Astrocyte of the spinal cord (primary cell): ENCODE results near the gene SH3BP4.

Experiments used
- DNase-seq: peaks from one replicate; pipeline ENCODE4 v3.0.0; 2011; ENCODE audit warnings: low read depth, low spot score
- H3K4me3 ChIP-seq: 2 replicates; pipeline ENCODE4 v1.5.1; 2011; ENCODE audit warnings: low read depth, mild to moderate bottlenecking, low read length, moderate library complexity
- CTCF ChIP-seq: IDR thresholded peaks from 2 replicates; pipeline ENCODE4 v1.5.1; 2012; ENCODE audit warnings: low read depth, mild to moderate bottlenecking, low read length, inconsistent platforms
- in situ Hi-C: cut with HindIII; loops from 2 replicates; pipeline ENCODE4 v1.10.0; 2017; ENCODE audit warnings: low sequenced_read_pairs

SH3BP4 gene

GRCh38 chr2:234964631-234965461 is 13.0 kb downstream of the SH3BP4 start:
- TF ChIP-seq CTCF = no peak
- in situ Hi-C loops = no loop called here
- no peak for DNase-seq
- H3K4me3 ChIP-seq = no peak overlapping the region

- no peak for DNase-seq
- no peak overlapping the region for H3K4me3 ChIP-seq
- in situ Hi-C loops = no loop called here
- no peak for TF ChIP-seq CTCF
Observed at GRCh38 chr2:234966340-234966739, 14.5 kb downstream of the SH3BP4 start.

GRCh38 chr2:234967201-234967869 is 15.5 kb downstream of the SH3BP4 start:
- DNase-seq = no peak
- in situ Hi-C loops = no loop called here
- H3K4me3 ChIP-seq = no peak overlapping the region
- TF ChIP-seq CTCF = no peak

- H3K4me3 ChIP-seq = no peak overlapping the region
- DNase-seq = no peak
- no peak for TF ChIP-seq CTCF
- in situ Hi-C loops = no loop called here
Observed at GRCh38 chr2:234967870-234968208, 16.0 kb downstream of the SH3BP4 start.

- no peak for DNase-seq
- TF ChIP-seq CTCF = no peak
- in situ Hi-C loops = no loop called here
- no peak overlapping the region for H3K4me3 ChIP-seq
Observed at GRCh38 chr2:234968631-234969305, 17.0 kb downstream of the SH3BP4 start.

- in situ Hi-C loops = no loop called here
- no peak overlapping the region for H3K4me3 ChIP-seq
Observed at GRCh38 chr2:234969306-234970098, 17.7 kb downstream of the SH3BP4 start.

More at GRCh38 chr2:234969306-234970098, 17.7 kb downstream of the SH3BP4 start:
- TF ChIP-seq CTCF = no peak
- no peak for DNase-seq
